H1 (cell line): ENCODE measurements around the gene BUD13. TPM values are rescaled to one million over a fixed set of nuclear protein-coding genes. Genes with fewer than 3 reads are reported as not detected.

Experiments
- CTCF ChIA-PET: fragments of 300-600 bp; sonication (Branson Sonifier 250); formaldehyde crosslinking; loops from one replicate; lab custom pipeline; 2021; ENCODE audit not compliant: partially characterized antibody; lab: Charles Lee
- POLR2A ChIA-PET: fragments of 300-600 bp; sonication (Branson Sonifier 250); formaldehyde crosslinking; loops from one replicate; lab custom pipeline; 2021; ENCODE audit warnings: inconsistent platforms; ENCODE audit not compliant: partially characterized antibody; lab: Charles Lee
- DNase-seq, 2 experiments: peaks; one replicate each; pipeline versions ENCODE4 v3.0.0 to v3.0.0-alpha.2; 2010 to 2022; ENCODE audit warnings: low spot score in 2 of 2, low read depth in 1 of 2, mixed read lengths in 1 of 2
- FAIRE-seq: peaks from 2 replicates; lab custom pipeline; 2011; peaks lifted over from hg19 to GRCh38; lab: Jason Lieb, UNC
- H2AFZ ChIP-seq: 2 replicates; pipeline ENCODE4 v1.8.1; 2012; ENCODE audit warnings: low read length, inconsistent platforms
- H2AK5ac ChIP-seq: 2 replicates; pipeline ENCODE4 v1.6.1; 2013; ENCODE audit warnings: low read depth, low read length
- H2BK120ac ChIP-seq: replicated peaks from 2 replicates; pipeline ENCODE3; 2013; ENCODE audit warnings: low read depth, low read length, inconsistent platforms
- H2BK12ac ChIP-seq: 2 replicates; pipeline ENCODE4 v1.6.1; 2013; ENCODE audit warnings: low read depth, low read length
- H2BK15ac ChIP-seq: 2 replicates; pipeline ENCODE4 v1.6.1; 2013; ENCODE audit warnings: low read length
- H2BK20ac ChIP-seq: 2 replicates; pipeline ENCODE4 v1.6.1; 2013; ENCODE audit warnings: low read length
- H2BK5ac ChIP-seq: 2 replicates; pipeline ENCODE4 v1.6.1; 2013; ENCODE audit warnings: low read depth, low read length
- H3K14ac ChIP-seq: 2 replicates; pipeline ENCODE4 v1.6.1; 2013; ENCODE audit warnings: inconsistent platforms; ENCODE audit not compliant: insufficient read length
- H3K18ac ChIP-seq: 2 replicates; pipeline ENCODE4 v1.6.1; 2013; ENCODE audit warnings: low read length; ENCODE audit errors: extremely low read depth
- H3K23ac ChIP-seq: 2 replicates; pipeline ENCODE4 v1.6.1; 2013; ENCODE audit warnings: inconsistent platforms; ENCODE audit not compliant: insufficient read length
- H3K23me2 ChIP-seq: 2 replicates; pipeline ENCODE4 v1.6.1; 2013; ENCODE audit warnings: low read depth, low read length
- H3K27ac ChIP-seq: 2 replicates; pipeline ENCODE4 v1.6.1; 2011; ENCODE audit warnings: low read depth, low read length, inconsistent platforms
- H3K27me3 ChIP-seq, 4 experiments: replicated peaks in 1 of 4; 1 replicate in 1 of 4; 2 replicates in 3 of 4; pipeline versions ENCODE4 v1.6.1 to v1.8.1; 2011 to 2013; ENCODE audit warnings: low read length in 3 of 4, mild to moderate bottlenecking in 3 of 4, inconsistent platforms in 2 of 4, mixed read lengths in 2 of 4, moderate library complexity in 1 of 4; ENCODE audit not compliant: control insufficient read depth in 3 of 4, insufficient read depth in 3 of 4; ENCODE audit errors: extremely low read depth in 1 of 4
- H3K36me3 ChIP-seq, 4 experiments: 2 replicates each; pipeline versions ENCODE4 v1.6.1 to v1.8.1; 2011 to 2013; ENCODE audit warnings: mild to moderate bottlenecking in 4 of 4, low read length in 3 of 4, moderate library complexity in 2 of 4, control low read depth in 1 of 4, inconsistent platforms in 1 of 4; ENCODE audit not compliant: insufficient read depth in 4 of 4, control insufficient read depth in 2 of 4
- H3K4ac ChIP-seq: replicated peaks from 2 replicates; pipeline ENCODE3; 2013; ENCODE audit warnings: low read length, low read depth, mixed read lengths, inconsistent platforms; ENCODE audit not compliant: insufficient read length
- H3K4me1 ChIP-seq, 4 experiments: replicated peaks in 1 of 4; 1 replicate in 1 of 4; 2 replicates in 3 of 4; pipeline versions ENCODE4 v1.6.1 to v1.8.1; 2011 to 2013; ENCODE audit warnings: low read length in 3 of 4, inconsistent platforms in 2 of 4, mixed read lengths in 1 of 4; ENCODE audit not compliant: insufficient read depth in 4 of 4, control insufficient read depth in 3 of 4
- H3K4me2 ChIP-seq, 2 experiments: 2 replicates each; pipeline versions ENCODE4 v1.6.1 to v1.8.1; 2011 to 2013; ENCODE audit warnings: low read depth in 2 of 2, low read length in 2 of 2, control low read depth in 1 of 2, inconsistent platforms in 1 of 2, mild to moderate bottlenecking in 1 of 2; ENCODE audit not compliant: insufficient read depth in 1 of 2
- H3K4me3 ChIP-seq, 4 experiments: fragments of 200-600, 300-600 bp in 1 of 4; sonication (generic), shearing (Covaris generic), sonication (Bioruptor Twin) in 1 of 4; 2 replicates each; pipeline versions ENCODE4 v1.5.1 to v1.8.1; 2011 to 2016; ENCODE audit warnings: low read length in 4 of 4, low read depth in 3 of 4, control low read depth in 2 of 4, inconsistent platforms in 2 of 4, mild to moderate bottlenecking in 2 of 4, mixed read lengths in 1 of 4, moderate library complexity in 1 of 4; ENCODE audit not compliant: insufficient read depth in 2 of 4; ENCODE audit errors: extremely low read depth in 1 of 4
- H3K56ac ChIP-seq: replicated peaks from 2 replicates; pipeline ENCODE3; 2013; ENCODE audit warnings: low read depth, mild to moderate bottlenecking, mixed read lengths, low read length, inconsistent platforms; ENCODE audit not compliant: insufficient read length
- H3K79me1 ChIP-seq: 2 replicates; pipeline ENCODE4 v1.6.1; 2013; ENCODE audit warnings: low read depth, low read length, control low read depth
- H3K79me2 ChIP-seq, 2 experiments: 2 replicates each; pipeline versions ENCODE4 v1.6.1 to v1.8.1; 2012 to 2013; ENCODE audit warnings: low read length in 2 of 2, mild to moderate bottlenecking in 2 of 2, inconsistent platforms in 1 of 2; ENCODE audit not compliant: insufficient read depth in 2 of 2, control insufficient read depth in 1 of 2
- H3K9ac ChIP-seq, 4 experiments: replicated peaks in 1 of 4; 1 replicate in 1 of 4; 2 replicates in 3 of 4; pipeline versions ENCODE4 v1.6.1 to v1.8.1; 2011 to 2013; ENCODE audit warnings: low read depth in 3 of 4, low read length in 3 of 4, control low read depth in 2 of 4, mild to moderate bottlenecking in 2 of 4, moderate library complexity in 2 of 4, inconsistent platforms in 1 of 4; ENCODE audit errors: extremely low read depth in 1 of 4
- H3K9me3 ChIP-seq, 2 experiments: 2 replicates each; pipeline versions ENCODE4 v1.6.1 to v1.8.1; 2012 to 2013; ENCODE audit warnings: mild to moderate bottlenecking in 2 of 2, moderate library complexity in 2 of 2, control low read depth in 1 of 2, inconsistent platforms in 1 of 2, low read depth in 1 of 2, low read length in 1 of 2, mixed read lengths in 1 of 2; ENCODE audit not compliant: insufficient read depth in 2 of 2
- H4K20me1 ChIP-seq, 2 experiments: replicated peaks in 1 of 2; 2 replicates each; pipeline versions ENCODE3 to v1.8.1; 2011 to 2013; ENCODE audit warnings: inconsistent platforms in 2 of 2, low read length in 2 of 2, mild to moderate bottlenecking in 1 of 2; ENCODE audit not compliant: insufficient read depth in 2 of 2, control insufficient read depth in 1 of 2
- H4K5ac ChIP-seq: 2 replicates; pipeline ENCODE4 v1.6.1; 2013; ENCODE audit warnings: low read length, low read depth, mixed read lengths, inconsistent platforms; ENCODE audit not compliant: insufficient read length
- H4K8ac ChIP-seq: 2 replicates; pipeline ENCODE4 v1.8.0; 2013; ENCODE audit warnings: mild to moderate bottlenecking, moderate library complexity, low read length, inconsistent platforms; ENCODE audit not compliant: insufficient read depth; ENCODE audit errors: extremely low read depth
- H4K91ac ChIP-seq: replicated peaks from 2 replicates; pipeline ENCODE3; 2013; ENCODE audit warnings: low read length, mixed read lengths, inconsistent platforms; ENCODE audit not compliant: insufficient read length
- CHD1 ChIP-seq: IDR thresholded peaks from 2 replicates; pipeline ENCODE4 v1.6.1; 2012; ENCODE audit warnings: low read depth, low read length, improper control_type of control experiment
- CTBP2 ChIP-seq: IDR thresholded peaks from 2 replicates; pipeline ENCODE4 v1.7.0; 2011; ENCODE audit warnings: borderline replicate concordance, mild to moderate bottlenecking, moderate library complexity, mixed read lengths, low read length; ENCODE audit not compliant: insufficient read depth, insufficient read length
- CTCF ChIP-seq, 3 experiments: IDR thresholded peaks; 1 replicate in 2 of 3; 2 replicates in 1 of 3; pipeline versions ENCODE4 v1.5.1 to v1.6.1; 2011; ENCODE audit warnings: low read length in 3 of 3, mild to moderate bottlenecking in 3 of 3, inconsistent platforms in 2 of 3, low read depth in 1 of 3, moderate library complexity in 1 of 3; ENCODE audit not compliant: insufficient read depth in 1 of 3; ENCODE audit errors: control extremely low read depth in 1 of 3
- JUN ChIP-seq: IDR thresholded peaks from 2 replicates; pipeline ENCODE4 v1.6.1; 2011; ENCODE audit warnings: low read depth, mild to moderate bottlenecking, improper control_type of control experiment, low read length
- MAX ChIP-seq: IDR thresholded peaks from 2 replicates; pipeline ENCODE4 v1.6.1; 2012; ENCODE audit warnings: inconsistent platforms
- SIN3A ChIP-seq, 2 experiments: IDR thresholded peaks in 1 of 2; conservative IDR thresholded peaks in 1 of 2; 2 replicates each; pipeline ENCODE4 v1.6.1; 2011 to 2012; ENCODE audit warnings: low read length in 2 of 2, improper control_type of control experiment in 1 of 2, low read depth in 1 of 2, mild to moderate bottlenecking in 1 of 2
- WGBS, 2 experiments: shearing (Covaris generic) in 1 of 2; methylation state at CpG; one replicate each; pipeline versions ENCODE4 v1.1.6 to v1.1.7; 2013 to 2015; ENCODE audit warnings: low lambda C conversion rate in 2 of 2, mixed read lengths in 2 of 2, inconsistent platforms in 1 of 2, low coverage in 1 of 2, missing lambda C conversion rate in 1 of 2; ENCODE audit not compliant: insufficient replicate concordance in 2 of 2, insufficient coverage in 1 of 2, insufficient read length in 1 of 2; ENCODE audit errors: extremely low coverage in 1 of 2, missing lambda C conversion rate in 1 of 2; 5-methylcytosine and 5-hydroxymethylcytosine counted together
- polyA plus RNA-seq, 7 experiments: library from polyadenylated mRNA; depleted of rRNA in 3 of 7; stranded (reverse) in 5 of 7; unstranded in 2 of 7; fragments of >200 nt in 5 of 7; fragments of 200-250 nt in 2 of 7; gene quantifications; 1 replicate in 5 of 7; 2 replicates in 1 of 7; 4 replicates in 1 of 7; pipeline versions ENCODE4 v1.2.1 to v1.2.3, GENCODE V29; 2011 to 2013; ENCODE audit warnings: missing spikeins in 2 of 7, mixed read lengths in 2 of 7
- total RNA-seq: library from RNA; stranded (reverse); fragmentation: NEBNext Ultra II Directional; extraction: Animal tissue kit (Norgen Biotek cat#: 25700); gene quantifications from 2 replicates; pipeline ENCODE4 v1.2.1, GENCODE V29; 2021

Gene BUD13
- total and polyA plus RNA-seq, 2 of the 8 experiments (the other 6 are each of a cell fraction or from before 2014, with no cell fraction given), result 24.8 to 27.2 TPM

- FAIRE-seq, result no peak
- DNase-seq, result peak in 1 of 2 experiments; percentile 76
- no peak overlapping the region for H3K18ac ChIP-seq
- H4K8ac ChIP-seq, result no peak overlapping the region
- no peak overlapping the region for H3K4ac ChIP-seq
- 0 out of 2 replicates have a peak overlapping the region, but pooled peaks have one; percentile 31 for H2BK15ac ChIP-seq
- H3K79me1 ChIP-seq, result no peaks in the 10 kb centered on the region
- no peak overlapping the region for H2BK20ac ChIP-seq
- no peak overlapping the region for H4K5ac ChIP-seq
- H3K27ac ChIP-seq, result no peak overlapping the region; the same call in 1 of the 2 replicates
- H2BK12ac ChIP-seq, result no peak overlapping the region
- CTCF ChIA-PET, result interaction anchor here (0.6 to 4.3 kb wide), 15 partner anchors 9 to 1898 kb away, joined by 3 to 35 read pairs (median 5); no protein-coding TSS in a partner anchor
- no peaks in the 10 kb centered on the region for H3K23me2 ChIP-seq
- no peak overlapping the region for H3K56ac ChIP-seq
- no peak overlapping the region for H3K23ac ChIP-seq
- no peaks in the 10 kb centered on the region for H3K9me3 ChIP-seq
- no peaks in the 10 kb centered on the region for H4K20me1 ChIP-seq
- WGBS, 2 experiments, result 41% methylated on average over 11 of the region's 11 CpGs; no CpG with 5 or more reads in 1 of the 2 experiments
- H2AK5ac ChIP-seq, result no peak overlapping the region
- no peak overlapping the region for H2AFZ ChIP-seq
- peaks cover 0 to 13% (median 7%) of the 10 kb centered on the region in 4 experiments; a peak in 5 of 7 replicates for H3K4me1 ChIP-seq
- H3K27me3 ChIP-seq, result peaks cover 0 to 15% (median 8%) of the 10 kb centered on the region in 4 experiments; a peak in 4 of 7 replicates
- no peak overlapping the region for H3K9ac ChIP-seq
- no peak overlapping the region for H3K14ac ChIP-seq
- POLR2A ChIA-PET, result interaction anchor here (0.7 kb wide), 1 partner anchor 11 kb away, joined by 3 read pairs; no protein-coding TSS in a partner anchor
- no peak overlapping the region for H2BK5ac ChIP-seq
- H3K4me3 ChIP-seq, result no peak overlapping the region
- TF ChIP-seq SIN3A (conservative IDR thresholded peaks at IDR 0.05 in 1 of 2, IDR thresholded peaks at IDR 0.05 in 1 of 2; ENCODE audit: low read depth in 1 of 2, low read length in 2 of 2) (no peak), JUN (no peak), CTCF (IDR thresholded peaks at IDR 0.05; ENCODE audit: control extremely low read depth in 1 of 3, insufficient read depth in 1 of 3, low read depth in 1 of 3, low read length in 3 of 3) (peak in 1 of 3 experiments; percentile 7; a peak in 1 of 4 replicates), MAX (peak; percentile 32; the same call in 1 of the 2 replicates), CTBP2 (no peak), CHD1 (no peak)
- no peak overlapping the region for H4K91ac ChIP-seq
- no peaks in the 10 kb centered on the region for H3K36me3 ChIP-seq
- H2BK120ac ChIP-seq, result no peak overlapping the region
- H3K4me2 ChIP-seq, result peak overlapping the region in 1 of 2 experiments; percentile 6; a peak in 1 of 4 replicates
- H3K79me2 ChIP-seq, result no peaks in the 10 kb centered on the region
These were observed 69.4 kb downstream of the BUD13 start for GRCh38 chr11:116703421-116703820.
